GM19239 (cell line): ENCODE results near the gene CLHC1.

ENCODE experiments used
- DNase-seq: peaks from one replicate; pipeline ENCODE4 v3.0.0; 2011; ENCODE audit warnings: low spot score; ENCODE audit not compliant: insufficient read length
- FAIRE-seq: peaks from 2 replicates; lab custom pipeline; 2011; peaks lifted over from hg19 to GRCh38; lab: Jason Lieb, UNC

Gene CLHC1

GRCh38 chr2:55173438-55174054, 58.5 kb downstream of the CLHC1 start:
- FAIRE-seq = no peak
- DNase-seq = no peak

- no peak for FAIRE-seq
- DNase-seq = no peak
These were observed 62.2 kb downstream of the CLHC1 start for GRCh38 chr2:55169915-55170314.

- no peak for DNase-seq
- no peak for FAIRE-seq
These were observed 62.7 kb downstream of the CLHC1 start for GRCh38 chr2:55169359-55169758.

DNA sequence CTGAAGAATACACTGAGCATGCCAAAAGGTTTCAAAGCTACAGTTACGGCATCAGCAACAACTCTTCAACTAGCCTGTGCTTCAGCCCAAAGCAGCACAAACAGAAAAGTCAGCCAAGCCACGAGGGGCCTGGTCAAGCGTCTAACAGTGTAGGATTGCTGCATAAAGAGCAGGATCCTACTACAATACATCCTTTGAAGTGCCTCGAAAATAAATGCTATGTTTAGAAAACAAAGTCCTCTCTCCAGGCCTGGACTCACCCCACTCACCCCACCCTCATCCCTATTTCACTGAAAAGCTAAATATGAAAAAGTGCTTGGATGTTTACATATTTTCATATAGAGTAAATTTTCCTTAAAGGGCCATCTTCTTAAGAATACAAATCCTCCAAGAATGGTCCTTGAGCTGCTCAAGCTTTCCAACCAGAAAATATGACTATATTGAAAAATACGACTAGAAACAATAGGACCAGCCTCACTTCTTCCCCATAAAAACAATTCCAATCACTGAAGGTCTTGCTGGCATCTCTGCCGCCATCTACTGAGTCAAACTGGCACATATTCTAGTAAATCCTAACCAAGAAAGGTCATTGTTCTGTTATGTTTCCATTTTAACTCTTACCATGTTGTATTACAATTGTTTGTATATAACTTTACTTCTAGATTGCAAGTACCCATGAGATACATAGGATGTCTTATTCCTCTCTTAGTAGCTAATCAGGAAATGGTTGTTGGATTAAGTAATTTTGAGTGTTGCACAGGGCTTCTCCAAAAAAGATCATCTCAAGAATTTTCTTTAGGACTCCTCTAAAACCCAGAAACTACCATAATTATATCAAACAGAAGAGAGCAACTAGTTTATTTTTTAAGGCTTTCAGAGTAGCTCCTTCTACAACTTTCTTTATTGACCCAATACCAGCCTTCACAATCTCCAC, 63.6 kb downstream of the CLHC1 start:
- peak; percentile 74 for FAIRE-seq
- DNase-seq = peak; percentile 9

- DNase-seq (no peak), FAIRE-seq (no peak)
These were observed 66.5 kb downstream of the CLHC1 start for GRCh38 chr2:55165626-55166025.

DNA sequence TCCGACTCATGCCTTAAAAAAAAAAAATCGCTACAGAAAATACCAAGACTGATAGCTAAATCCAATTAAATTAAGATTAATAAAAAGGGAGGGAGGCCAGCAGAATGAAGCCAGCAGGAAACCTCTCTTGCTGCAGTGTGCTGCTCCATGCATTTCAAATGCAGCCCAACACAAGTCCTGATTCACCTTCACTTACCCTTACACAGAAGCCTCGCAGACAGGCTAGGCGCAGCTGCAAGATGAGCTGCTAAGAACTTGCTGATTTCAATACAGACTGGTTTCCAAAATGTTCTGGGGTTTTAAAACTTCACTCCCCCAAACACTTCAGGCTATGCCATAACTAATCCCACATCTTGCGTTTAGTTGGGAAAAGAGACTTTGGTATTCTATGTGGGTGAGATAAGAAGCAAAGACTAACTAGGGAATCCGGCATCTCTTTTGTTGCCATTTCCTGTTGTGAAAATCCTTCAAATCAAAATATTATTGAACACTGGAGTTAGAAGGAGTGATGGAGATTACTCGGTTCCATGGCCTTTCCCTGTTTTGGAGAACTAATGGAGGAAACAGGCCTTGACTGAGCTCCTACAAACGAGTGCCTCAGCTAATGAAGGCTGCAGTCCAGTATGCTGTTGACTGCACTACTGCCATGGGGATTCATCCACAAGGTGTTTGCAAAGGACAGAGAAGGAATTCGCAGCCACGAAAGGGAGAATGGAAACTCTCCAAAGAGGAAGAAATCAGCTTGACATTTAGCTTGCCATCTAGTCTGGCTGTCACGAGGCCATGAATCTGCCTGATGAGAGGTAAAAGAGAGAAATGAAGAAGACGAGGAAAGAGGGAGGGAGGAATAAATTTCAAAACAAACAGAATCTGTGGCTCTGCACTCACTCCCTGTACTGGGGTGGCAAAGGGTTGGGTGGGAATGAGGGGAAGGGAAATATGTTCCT, 67.3 kb downstream of the CLHC1 start:
- DNase-seq = no peak
- FAIRE-seq = no peak

DNA sequence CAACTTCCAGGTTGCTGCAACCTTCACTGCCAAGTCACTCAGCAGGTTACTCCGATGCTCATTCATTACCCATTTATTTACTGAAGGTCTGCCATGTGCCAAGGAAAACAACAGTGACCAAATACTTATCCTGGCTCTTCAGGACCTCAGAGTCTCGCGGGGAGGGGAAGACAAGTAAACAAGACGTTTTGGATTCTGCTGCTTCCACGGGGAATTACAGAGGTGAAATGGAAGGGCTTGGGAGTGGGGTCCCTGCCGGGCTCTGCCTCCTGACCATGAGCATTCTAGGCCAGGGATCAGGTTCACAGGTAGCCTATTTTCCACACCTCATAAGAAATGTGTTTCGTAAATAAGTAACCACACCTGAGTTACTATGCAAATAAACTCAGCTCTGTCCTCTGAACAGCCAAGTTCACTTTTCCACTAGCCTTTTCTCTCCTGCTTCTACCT, 68.1 kb downstream of the CLHC1 start:
- FAIRE-seq (no peak), DNase-seq (no peak)

DNA sequence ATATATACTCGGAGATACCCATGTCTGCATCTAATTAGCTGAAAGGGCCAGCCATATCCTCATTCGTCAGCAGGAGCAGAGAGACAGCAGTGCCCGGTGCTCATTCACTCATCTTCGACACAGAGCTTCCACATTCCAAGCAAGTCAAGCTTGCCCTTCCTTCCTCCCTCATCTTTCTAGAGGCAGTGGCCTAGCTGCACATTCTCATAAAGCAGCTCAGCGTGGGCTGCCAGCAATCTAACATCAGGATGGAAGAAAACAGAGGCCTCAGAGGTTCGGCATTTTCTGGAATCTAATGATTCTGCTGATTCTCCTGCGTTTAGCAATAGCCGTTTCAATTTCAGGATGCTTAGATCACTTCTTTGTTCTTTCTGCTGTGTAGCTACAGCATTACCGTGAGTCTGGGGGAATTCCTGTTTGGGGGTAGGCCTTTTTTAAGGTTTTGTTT, 68.8 kb downstream of the CLHC1 start:
- DNase-seq (no peak), FAIRE-seq (no peak)

DNA sequence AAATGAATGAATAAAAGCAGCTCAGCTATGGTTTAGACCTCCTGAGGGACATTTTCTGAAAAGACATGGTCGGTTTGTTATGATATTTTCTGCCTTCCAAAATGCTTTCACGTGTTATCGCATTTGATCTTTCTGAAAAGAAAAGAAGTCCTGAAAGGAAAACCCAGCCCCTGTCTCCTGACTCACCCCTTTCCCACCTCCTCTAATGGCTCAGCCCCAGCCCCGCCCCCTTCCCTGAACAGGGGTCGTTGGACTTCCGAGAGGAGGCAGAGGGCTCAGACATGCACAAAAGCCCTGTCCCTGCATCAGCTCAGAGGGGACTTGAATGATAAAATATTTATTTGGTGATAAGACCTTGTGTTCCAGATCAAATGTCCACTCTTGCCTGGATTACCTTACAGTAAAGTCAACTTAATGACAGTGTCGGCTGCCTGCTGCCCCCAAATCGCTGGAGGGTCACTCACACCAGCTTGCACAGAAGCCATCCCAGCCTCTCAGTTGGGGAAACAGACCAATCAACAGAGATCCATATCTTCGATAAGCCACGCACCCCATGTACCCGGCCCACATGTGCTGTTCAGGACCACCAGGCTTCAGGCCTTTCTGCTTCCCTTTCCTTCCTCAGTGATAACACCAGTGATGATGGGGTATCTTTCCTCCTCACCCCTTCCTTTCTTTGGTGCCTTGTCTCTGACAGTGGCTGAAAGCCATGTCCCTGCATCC, 69.6 kb downstream of the CLHC1 start:
- no peak for FAIRE-seq
- DNase-seq = no peak

DNA sequence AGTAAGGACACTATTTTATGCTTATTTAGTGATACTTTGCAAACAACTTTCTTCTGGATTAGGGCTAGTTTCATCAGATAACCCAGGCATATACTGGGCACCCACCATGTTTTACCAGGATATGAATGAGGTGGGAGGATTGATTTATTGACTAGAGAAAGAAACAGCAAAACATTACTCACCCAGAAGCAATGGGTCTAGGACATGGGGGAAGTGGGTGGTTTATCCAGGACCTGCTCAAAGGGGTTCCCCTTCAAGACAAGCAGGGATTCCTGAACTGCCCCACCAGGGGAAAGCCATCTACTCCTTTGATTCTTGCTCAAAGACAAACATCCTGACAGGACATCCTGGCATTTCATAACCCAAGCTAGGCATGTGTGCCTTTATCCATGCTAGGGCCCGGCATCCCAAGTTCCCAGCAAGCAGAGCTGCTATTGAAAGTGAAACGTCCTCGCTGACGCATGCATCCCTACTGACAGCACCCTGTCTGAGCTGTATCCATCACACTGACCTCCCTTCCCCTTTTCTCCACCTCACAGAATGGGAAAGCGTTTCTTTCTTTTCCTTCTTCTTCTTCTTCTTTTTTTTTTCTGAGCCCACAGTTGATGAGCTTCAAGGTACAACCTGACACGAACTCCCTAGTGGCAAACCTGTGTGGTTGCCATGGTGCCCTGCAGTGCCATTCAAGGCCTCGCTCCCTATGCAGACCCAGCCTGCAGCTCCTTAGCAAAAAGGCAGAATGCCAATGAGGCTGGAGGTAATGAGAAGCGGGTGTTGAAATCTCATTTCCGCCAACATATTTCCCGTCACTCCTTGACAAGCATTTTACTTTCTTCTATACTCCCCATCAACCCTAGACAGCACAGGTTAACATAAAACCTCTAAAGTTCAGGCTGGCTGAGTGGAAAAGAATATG, 70.5 kb downstream of the CLHC1 start:
- FAIRE-seq (no peak), DNase-seq (no peak)

DNA sequence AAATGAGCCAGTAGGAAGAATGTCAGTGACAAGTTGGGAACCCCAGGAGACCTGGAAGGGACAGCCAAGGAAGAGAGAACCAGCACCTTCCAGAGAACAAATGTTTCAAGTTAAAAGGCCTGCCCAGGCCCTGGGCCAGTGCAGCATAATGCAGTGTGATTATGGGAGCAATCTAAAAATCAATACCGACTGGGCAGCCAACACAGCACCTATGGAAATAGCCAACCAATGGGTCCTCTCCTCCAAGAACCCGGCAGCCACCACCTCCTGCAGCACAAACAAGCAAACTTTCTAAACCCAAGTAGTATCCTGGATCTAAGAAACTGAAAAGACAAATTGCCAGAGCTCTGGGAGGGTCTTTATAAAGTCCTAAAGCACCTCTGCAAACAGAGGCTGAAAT, 71.7 kb downstream of the CLHC1 start:
- no peak for FAIRE-seq
- no peak for DNase-seq

DNA sequence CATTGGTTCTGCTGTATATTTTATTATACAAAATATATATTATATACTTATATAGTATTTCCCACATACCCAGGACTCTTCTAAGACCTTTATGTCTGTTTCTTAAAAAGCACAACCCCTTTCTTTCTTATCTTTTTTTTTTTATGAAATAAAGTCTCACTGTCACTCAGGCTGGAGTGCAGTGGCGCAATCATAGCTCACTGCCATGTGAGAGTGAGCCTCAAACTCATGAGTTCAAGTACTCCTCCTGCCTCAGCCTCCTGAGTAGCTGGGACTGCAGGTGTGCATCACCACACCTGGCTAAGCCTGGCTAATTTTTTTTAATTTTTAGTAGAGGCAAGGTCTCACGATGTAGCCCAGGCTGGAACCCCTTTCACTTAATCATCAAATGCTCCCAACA, 72.3 kb downstream of the CLHC1 start:
- no peak for DNase-seq
- no peak for FAIRE-seq

DNA sequence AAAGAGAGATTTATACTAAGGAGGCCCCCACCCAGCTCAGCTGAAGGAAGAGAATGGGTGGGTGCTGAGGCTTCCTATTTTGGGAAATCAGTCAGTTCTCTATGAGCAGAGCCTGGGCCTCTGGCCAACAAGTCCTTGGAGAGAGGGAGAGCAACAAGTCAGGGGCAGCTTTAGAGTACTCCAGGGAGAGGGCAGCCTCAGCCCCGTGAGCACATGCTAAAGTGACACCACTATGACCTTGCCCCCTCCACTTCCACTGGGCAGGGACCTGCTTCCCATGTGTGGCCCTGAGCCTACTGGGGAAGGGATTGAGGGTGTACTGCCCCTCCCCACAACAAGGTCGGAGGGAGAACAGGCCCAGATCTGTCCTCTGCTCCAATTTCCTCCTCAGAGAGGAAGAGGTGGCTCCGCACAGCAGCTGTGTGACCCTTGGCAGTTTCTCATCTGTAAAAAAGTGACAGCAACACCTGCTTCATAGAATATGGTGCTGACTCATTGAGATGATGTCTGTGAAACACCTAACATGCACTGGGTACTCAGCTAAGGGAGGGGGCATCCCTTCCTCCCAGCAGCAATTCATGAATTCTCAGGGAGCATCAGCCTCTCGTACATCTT, 72.9 kb downstream of the CLHC1 start:
- FAIRE-seq (peak; percentile 52), DNase-seq (no peak)

GRCh38 chr2:55158111-55158814, 73.8 kb downstream of the CLHC1 start:
- DNase-seq = no peak
- no peak for FAIRE-seq

DNA sequence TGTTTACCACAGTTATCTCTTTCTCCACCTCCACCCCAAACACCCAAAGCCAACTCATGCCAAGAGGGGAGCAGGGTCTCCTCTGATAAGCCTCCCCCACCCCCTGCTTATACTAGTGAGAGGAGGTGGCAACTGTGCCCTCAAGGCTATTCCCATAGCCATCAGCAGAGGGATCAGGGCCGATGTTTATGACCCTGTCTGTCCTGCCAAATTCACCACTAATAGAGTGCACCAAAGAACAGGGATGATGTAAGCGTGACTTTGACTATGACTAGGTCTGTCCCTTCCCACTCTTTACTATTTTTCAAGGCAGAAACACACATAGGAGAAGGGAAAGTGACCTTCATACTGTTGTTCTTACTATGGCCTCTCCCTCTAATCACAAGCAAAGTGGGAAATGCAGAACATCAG, 74.6 kb downstream of the CLHC1 start:
- FAIRE-seq (no peak), DNase-seq (no peak)

DNA sequence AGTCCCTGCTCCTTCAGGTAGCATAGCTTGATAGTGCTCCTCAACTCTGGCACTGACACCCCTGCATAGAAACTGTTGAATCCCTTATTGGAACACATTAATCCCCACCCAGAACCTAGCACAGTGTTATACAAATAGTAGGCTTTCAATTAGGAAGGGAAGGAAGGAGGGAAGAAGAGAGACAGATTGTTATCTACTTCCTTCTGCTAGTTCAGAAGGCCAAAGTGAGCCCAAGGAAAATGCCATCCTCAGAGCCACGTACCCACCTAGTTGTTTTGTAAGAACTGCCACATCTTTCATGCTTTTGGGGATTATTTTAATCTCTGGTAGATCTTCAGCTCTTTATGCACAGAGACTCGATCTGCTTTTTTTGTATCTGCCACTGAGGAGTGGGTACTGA, 75.1 kb downstream of the CLHC1 start:
- FAIRE-seq = no peak
- no peak for DNase-seq

DNA sequence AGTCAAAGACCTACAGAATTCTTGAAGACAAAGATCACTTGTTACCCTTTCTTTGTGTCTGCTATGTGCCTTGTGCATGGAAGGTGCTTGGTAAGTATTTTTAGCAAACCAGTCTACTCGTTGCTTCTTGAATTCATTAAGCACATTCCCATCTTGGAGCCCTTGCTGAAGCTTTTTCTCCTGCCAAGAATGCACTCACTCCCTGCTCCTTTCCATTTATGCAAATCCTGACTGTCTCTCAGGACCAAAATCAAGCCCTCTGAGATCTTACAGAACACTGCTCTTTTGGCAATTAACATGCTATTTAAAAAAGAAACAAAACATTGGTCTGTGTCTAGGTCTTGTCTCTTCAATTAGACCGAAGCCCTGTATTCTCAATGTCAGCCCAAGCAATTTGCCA, 75.8 kb downstream of the CLHC1 start:
- DNase-seq = no peak
- no peak for FAIRE-seq

DNA sequence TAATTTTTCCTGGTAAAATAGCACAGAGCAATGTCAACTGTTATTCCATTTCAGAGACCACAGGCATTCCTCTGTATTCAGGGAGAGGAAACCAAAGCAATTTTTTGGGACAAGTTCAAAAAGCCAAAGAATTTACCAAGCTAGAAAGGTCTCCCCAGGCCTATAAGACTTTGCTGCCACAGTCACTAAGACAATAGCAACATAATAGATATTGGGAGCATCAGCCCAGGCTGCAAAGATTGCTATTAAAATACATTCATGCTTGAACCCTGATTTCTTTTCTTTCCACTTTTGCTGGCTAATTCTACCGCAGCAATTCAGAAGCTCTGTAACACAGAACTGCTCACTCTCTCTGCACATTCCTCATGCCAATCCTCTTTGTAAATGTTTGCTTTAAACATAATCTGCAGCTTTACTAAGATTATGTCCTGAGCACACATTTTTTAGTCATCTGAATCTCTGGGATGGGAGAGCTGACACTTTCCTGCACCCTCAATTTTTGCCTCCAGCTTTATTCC, 76.3 kb downstream of the CLHC1 start:
- FAIRE-seq (no peak), DNase-seq (no peak)
